ENCODE measurements around the gene TMEM87B.

TMEM87B gene

DNA sequence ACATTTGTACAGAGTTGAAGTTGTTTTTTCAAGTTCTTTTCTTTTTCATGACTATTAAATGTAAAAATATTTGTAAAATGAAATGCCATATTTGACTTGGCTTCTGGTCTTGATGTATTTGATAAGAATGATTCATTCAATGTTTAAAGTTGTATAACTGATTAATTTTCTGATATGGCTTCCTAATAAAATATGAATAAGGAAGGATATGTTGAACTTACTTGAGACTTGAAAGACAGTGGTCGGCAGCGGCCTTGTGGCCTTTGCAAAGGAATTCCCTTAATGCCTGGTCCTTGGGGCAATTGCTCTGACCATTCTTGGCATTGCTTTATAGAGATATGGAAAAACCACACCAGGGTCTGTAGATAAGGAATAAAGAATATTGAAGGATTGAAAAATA is 25.9 kb upstream of the TMEM87B start:
- no peak for DNase-seq (ENCODE audit: low spot score)
- ChIA-PET CTCF (no interaction called here), POLR2A (ENCODE audit: low non-redundant PET) (no interaction called here)
- TF ChIP-seq, protein P1, sequence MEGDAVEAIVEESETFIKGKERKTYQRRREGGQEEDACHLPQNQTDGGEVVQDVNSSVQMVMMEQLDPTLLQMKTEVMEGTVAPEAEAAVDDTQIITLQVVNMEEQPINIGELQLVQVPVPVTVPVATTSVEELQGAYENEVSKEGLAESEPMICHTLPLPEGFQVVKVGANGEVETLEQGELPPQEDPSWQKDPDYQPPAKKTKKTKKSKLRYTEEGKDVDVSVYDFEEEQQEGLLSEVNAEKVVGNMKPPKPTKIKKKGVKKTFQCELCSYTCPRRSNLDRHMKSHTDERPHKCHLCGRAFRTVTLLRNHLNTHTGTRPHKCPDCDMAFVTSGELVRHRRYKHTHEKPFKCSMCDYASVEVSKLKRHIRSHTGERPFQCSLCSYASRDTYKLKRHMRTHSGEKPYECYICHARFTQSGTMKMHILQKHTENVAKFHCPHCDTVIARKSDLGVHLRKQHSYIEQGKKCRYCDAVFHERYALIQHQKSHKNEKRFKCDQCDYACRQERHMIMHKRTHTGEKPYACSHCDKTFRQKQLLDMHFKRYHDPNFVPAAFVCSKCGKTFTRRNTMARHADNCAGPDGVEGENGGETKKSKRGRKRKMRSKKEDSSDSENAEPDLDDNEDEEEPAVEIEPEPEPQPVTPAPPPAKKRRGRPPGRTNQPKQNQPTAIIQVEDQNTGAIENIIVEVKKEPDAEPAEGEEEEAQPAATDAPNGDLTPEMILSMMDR (conservative IDR thresholded peaks at IDR 0.05; ENCODE audit: low read depth): no peak
- H3K27ac ChIP-seq: no peak overlapping the region

DNA sequence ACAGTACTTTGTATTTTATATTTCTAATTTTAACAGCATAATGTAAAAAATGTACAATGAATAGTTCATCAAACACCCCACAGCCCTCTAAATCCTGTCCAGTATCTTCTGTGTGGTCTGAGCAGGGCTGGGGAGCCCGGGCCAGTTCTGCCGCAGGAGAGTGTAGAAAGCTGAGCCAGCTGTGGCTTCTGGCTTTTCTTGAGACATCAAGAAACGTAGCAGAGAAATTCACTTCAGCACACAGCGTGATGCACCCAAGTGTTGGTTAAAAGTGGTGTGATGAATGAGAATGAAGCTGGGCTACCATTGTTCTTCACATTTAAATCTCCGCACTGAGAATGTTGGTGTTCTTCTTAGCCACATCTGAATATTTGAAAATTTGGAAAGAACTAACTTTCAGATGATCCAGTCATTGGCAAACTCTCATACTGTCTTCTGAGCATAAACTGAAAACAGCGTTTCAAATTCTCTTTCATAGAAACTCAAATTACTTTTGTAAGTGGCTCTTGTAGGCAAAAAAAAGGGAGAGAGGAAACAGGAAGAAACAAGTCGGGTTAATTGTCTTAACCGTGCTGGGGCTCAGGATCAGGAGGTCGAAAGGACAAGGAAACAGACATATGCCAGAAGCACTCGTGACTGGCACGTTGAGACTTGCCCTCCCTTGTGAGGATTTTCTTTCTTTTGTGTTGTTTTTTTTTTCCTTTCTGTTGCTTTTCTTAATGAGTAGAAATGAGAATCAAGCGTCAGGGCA is 23.4 kb upstream of the TMEM87B start:
- DNase-seq (ENCODE audit: low spot score): peak; percentile 54
- ChIA-PET CTCF (no interaction called here), POLR2A (ENCODE audit: low non-redundant PET) (no interaction called here)
- H3K27ac ChIP-seq: peak overlapping the region; percentile 71
- TF ChIP-seq, protein P1 (conservative IDR thresholded peaks at IDR 0.05; ENCODE audit: low read depth): no peak

DNA sequence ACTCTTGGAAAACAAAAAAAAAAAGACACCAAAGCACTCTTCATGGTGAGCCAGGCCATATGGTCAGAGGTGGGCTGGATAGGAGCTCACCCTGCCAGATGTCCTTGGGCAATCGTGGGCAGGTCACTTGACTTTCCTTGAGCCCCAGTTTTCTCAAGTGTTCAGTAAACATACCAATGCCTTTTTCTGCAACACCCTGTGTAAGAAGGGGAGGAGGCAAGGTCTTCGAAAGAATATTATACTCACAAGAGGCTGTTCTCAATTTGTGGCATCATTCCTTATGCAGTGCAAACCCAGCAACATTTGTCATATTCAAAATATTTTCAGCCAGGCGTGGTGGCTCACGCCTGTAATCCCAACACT is 22.9 kb upstream of the TMEM87B start:
- H3K27ac ChIP-seq: peak overlapping the region; percentile 71
- TF ChIP-seq, protein P1 (conservative IDR thresholded peaks at IDR 0.05; ENCODE audit: low read depth): no peak
- ChIA-PET POLR2A (ENCODE audit: low non-redundant PET) (no interaction called here), CTCF (no interaction called here)
- no peak for DNase-seq (ENCODE audit: low spot score)

DNA sequence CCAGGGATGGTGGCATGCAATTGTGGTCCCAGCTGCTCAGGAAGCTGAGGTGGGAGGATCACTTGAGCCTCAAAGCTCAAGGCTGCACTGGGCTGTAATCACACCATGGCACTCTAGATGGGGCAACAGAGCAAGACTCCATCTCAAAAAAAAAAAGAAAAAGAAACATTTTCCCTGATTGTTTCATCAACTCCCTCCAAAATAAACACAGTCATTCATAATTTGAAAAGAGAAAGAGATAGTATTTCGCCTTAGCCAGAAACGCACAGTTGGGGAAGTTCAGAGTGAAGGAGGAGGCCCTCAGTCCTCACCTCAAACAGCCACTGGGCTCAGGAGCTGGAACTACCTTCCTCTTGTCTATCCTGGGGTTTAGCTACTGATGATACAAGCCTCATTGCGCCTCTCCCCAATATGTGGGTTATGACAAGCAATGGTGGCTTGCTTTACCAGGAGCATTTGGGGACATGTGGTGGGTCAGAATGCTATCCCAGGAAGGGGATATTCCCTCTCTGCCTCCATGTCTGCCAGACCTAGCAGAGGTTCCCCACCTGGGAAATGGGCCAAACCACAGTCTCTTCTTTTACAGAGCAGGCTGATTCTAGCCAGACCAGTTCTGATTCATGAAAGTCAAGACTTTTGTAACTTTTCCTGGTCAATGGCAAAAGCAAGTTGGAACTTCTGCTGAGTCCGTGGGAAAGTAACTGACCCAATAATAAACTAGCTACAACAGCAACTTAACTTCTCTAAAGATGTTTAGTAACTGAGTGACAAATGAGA is 22.2 kb upstream of the TMEM87B start:
- TF ChIP-seq, protein P1 (conservative IDR thresholded peaks at IDR 0.05; ENCODE audit: low read depth): no peak
- peak overlapping the region; percentile 71 for H3K27ac ChIP-seq
- ChIA-PET POLR2A (ENCODE audit: low non-redundant PET) (interaction anchor here (0.7 kb wide), 1 partner anchor 22 kb away, joined by 3 read pairs; no protein-coding TSS in a partner anchor), CTCF (interaction anchor here (0.6 to 1.1 kb wide), 3 partner anchors 8 to 1868 kb away, joined by 3 to 4 read pairs (median 3); no protein-coding TSS in a partner anchor)
- DNase-seq (ENCODE audit: low spot score): peak; percentile 69

DNA sequence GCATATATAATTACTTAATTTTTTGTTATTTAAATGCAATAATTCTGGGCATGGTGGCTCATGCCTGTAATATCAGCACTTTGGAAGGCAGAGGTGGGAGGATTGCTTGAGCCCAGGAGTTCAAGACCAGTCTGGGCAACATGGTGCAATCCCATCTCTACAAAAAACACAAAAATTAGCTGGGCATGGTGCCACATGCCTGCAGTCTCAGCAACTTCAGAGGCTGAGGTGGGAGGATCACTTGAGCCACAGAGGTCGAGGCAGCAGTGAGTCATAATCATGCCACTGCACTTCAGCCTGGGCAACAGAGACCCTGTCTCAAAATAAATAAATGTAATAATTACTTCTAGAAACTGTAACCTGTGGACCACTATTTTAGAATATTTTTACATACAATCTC is 21.5 kb upstream of the TMEM87B start:
- POLR2A ChIA-PET (ENCODE audit: low non-redundant PET): no interaction called here
- CTCF ChIA-PET: interaction anchor here (0.6 to 1.1 kb wide), 3 partner anchors 9 to 1867 kb away, joined by 3 to 4 read pairs (median 3); no protein-coding TSS in a partner anchor
- DNase-seq (ENCODE audit: low spot score): no peak
- peak overlapping the region; percentile 71 for H3K27ac ChIP-seq
- TF ChIP-seq, protein P1 (conservative IDR thresholded peaks at IDR 0.05; ENCODE audit: low read depth): no peak

DNA sequence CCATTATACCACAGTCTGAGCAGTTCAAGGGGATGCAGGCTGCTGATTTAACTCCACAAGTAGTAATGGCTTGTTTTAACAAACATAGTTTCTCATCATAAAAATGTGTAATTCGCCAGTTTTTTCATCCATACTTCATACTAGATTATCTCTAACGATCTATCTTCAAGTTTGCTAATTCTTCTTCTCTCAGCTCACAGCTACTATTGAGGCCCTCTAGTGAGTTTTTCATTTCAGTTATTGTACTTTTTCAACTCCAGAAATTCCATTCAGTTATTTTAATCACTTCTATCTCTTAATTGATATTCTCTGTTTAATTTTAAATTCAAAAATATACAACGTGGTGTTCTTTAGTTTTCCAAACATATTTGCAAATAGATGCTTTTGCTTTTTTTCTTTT is 20.1 kb upstream of the TMEM87B start:
- CTCF ChIA-PET: no interaction called here
- no peak for DNase-seq (ENCODE audit: low spot score)
- POLR2A ChIA-PET (ENCODE audit: low non-redundant PET): no interaction called here
- no peak overlapping the region for H3K27ac ChIP-seq
- TF ChIP-seq, protein P1 (conservative IDR thresholded peaks at IDR 0.05; ENCODE audit: low read depth): no peak
